Measurements from ENCODE around the gene ELOVL1.

The ELOVL1 gene

DNA sequence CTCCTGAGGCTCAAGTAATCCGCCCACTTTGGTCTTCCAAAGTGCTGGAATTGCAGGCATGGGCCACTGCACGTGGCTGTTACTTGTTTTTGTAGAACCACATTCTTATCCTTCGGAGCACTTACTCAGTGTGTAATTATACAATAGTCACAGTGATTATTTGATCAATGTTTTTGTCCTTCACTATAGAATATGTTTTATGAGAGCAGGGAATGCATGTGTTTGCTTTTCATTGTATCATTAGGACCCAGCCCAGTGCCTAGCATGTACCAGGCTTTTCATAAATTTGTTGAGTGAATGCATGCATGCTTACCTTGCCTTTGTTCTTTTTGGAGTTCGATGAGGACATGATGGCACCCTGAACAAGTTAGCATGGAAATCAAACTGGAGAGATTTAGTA lies 27.7 kb upstream of the ELOVL1 start:
- Histone ChIP-seq H3K4me2 (ENCODE audit: low read length) (no peak overlapping the region), H3K14ac (ENCODE audit: low read length) (no peak overlapping the region), H3K4me1 (ENCODE audit: control insufficient read depth in 1 of 2, insufficient read depth in 2 of 2, low read length in 2 of 2) (no peaks in the 10 kb centered on the region), H3K23ac (ENCODE audit: low read length) (no peak overlapping the region), H3K4ac (ENCODE audit: low read depth, low read length) (no peak overlapping the region), H3K79me1 (ENCODE audit: low read length) (no peaks in the 10 kb centered on the region), H3K27ac (ENCODE audit: low read depth, low read length) (no peak overlapping the region), H2AK5ac (ENCODE audit: low read length) (no peak overlapping the region), H3K4me3 (ENCODE audit: low read depth, low read length) (no peak overlapping the region), H2AFZ (ENCODE audit: insufficient read depth, low read length, poor library complexity) (no peak overlapping the region), H3K9me3 (ENCODE audit: insufficient read depth, low read depth, low read length) (no peaks in the 10 kb centered on the region), H2BK5ac (ENCODE audit: low read depth, low read length, poor library complexity) (no peak overlapping the region), H4K8ac (ENCODE audit: low read depth, low read length) (no peak overlapping the region), H3K9ac (ENCODE audit: low read length) (no peak overlapping the region), H3K27me3 (ENCODE audit: insufficient read depth, low read length) (no peaks in the 10 kb centered on the region), H4K12ac (ENCODE audit: low read depth, low read length) (no peak overlapping the region), H4K91ac (ENCODE audit: low read depth, low read length) (no peak overlapping the region), H2BK120ac (ENCODE audit: insufficient read depth, low read length, poor library complexity) (no peak overlapping the region), H3K79me2 (ENCODE audit: control insufficient read depth, insufficient read depth, low read length, poor library complexity) (no peaks in the 10 kb centered on the region), H3K36me3 (ENCODE audit: control insufficient read depth in 1 of 2, insufficient read depth in 2 of 2, low read length in 2 of 2) (no peaks in the 10 kb centered on the region), H3K18ac (ENCODE audit: low read length) (no peak overlapping the region), H2BK12ac (ENCODE audit: low read length) (no peak overlapping the region)
- WGBS (ENCODE audit: extremely low coverage, insufficient coverage, insufficient read length): no CpG with 5 or more reads among the region's 4 CpGs
- DNase-seq: peak in 1 of 2 donors; percentile 31

DNA sequence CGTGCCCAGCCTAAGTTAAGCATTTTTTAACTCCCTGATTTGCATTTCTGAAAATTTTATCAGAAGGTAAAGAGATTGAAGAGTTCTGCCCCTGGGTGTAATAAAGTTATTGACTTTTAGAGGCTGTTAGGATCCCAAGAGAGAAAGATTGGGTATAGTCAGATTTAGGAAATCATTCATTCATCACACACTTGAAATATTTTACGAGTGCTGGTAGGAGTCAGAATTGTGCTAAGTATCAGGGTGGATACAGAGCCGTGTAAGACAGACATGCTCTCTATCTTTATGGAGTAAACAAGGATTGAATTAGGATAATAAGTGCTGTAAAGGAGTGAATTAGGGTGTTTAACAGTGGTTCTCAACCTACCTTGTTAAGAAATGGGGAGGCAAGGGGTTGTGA lies 24.9 kb upstream of the ELOVL1 start:
- Histone ChIP-seq H4K91ac (ENCODE audit: low read depth, low read length) (no peak overlapping the region), H3K27ac (ENCODE audit: low read depth, low read length) (no peak overlapping the region), H3K4me1 (ENCODE audit: control insufficient read depth in 1 of 2, insufficient read depth in 2 of 2, low read length in 2 of 2) (peaks cover 6% of the 10 kb centered on the region in 2 experiments), H3K4me3 (ENCODE audit: low read depth, low read length) (no peak overlapping the region), H2BK120ac (ENCODE audit: insufficient read depth, low read length, poor library complexity) (no peak overlapping the region), H3K36me3 (ENCODE audit: control insufficient read depth in 1 of 2, insufficient read depth in 2 of 2, low read length in 2 of 2) (no peaks in the 10 kb centered on the region), H3K27me3 (ENCODE audit: insufficient read depth, low read length) (no peaks in the 10 kb centered on the region), H3K4me2 (ENCODE audit: low read length) (no peak overlapping the region), H3K9ac (ENCODE audit: low read length) (no peak overlapping the region), H2AFZ (ENCODE audit: insufficient read depth, low read length, poor library complexity) (no peak overlapping the region), H4K12ac (ENCODE audit: low read depth, low read length) (no peak overlapping the region), H3K79me2 (ENCODE audit: control insufficient read depth, insufficient read depth, low read length, poor library complexity) (peaks cover 13% of the 10 kb centered on the region), H3K18ac (ENCODE audit: low read length) (no peak overlapping the region), H3K14ac (ENCODE audit: low read length) (no peak overlapping the region), H3K9me3 (ENCODE audit: insufficient read depth, low read depth, low read length) (no peaks in the 10 kb centered on the region), H3K79me1 (ENCODE audit: low read length) (peaks cover 10% of the 10 kb centered on the region), H2BK12ac (ENCODE audit: low read length) (no peak overlapping the region), H2BK5ac (ENCODE audit: low read depth, low read length, poor library complexity) (no peak overlapping the region), H3K23ac (ENCODE audit: low read length) (no peak overlapping the region), H3K4ac (ENCODE audit: low read depth, low read length) (no peak overlapping the region), H2AK5ac (ENCODE audit: low read length) (no peak overlapping the region), H4K8ac (ENCODE audit: low read depth, low read length) (no peak overlapping the region)
- no CpG with 5 or more reads among the region's 3 CpGs for WGBS (ENCODE audit: extremely low coverage, insufficient coverage, insufficient read length)
- peak in 1 of 2 donors; percentile 57 for DNase-seq

DNA sequence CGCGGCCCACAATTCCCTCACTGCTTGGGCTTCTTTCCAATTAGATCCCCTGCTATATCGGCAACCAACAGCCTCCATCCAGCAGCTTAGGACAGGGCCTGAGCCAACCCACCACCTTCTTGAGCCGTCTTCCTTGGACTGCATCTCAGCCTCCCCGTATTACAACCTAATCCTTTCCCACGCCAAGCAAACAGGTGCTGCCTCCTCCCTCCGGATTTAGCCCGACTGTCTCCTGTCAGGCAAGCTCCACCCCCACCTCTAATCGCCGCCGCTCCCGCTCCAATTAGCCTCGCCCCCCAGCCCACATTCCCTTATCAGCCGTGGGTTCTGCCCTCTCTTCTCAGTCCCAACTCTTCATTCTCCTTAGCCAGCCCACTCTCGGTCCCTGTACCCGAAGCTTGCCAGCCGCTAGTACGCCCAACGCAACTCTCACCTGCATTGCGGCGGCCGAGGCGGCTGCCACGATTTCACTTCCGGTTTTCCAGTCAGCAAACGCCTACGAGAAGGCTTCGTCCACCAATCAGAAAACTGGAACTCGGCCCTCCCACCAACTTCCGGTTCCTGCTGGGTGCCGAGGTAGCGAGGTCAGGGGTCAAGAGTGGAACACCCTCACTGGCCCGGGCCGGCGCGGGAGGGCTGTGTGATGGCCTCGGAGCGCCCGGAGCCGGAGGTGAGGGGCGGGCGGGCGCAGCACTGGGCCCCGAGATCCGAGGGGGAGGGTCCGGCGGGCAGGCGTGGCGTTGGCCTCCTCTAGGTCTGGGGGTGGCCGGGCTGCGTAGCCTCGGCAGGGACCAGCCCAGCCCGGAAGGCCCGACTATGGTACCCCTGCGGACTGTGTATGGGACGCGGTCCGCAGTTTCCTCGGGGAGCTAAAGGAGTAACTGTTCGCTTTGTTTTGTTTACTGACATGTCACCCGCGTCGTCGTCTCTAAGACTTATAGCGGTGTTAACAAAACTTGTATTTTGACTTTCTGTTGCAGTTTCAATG lies 21.8 kb upstream of the ELOVL1 start, which contains the start of the genes MED8 and SZT2:
Gene MED8 (minus strand): TSS at position 475 of the 988 bp plus-strand sequence. CDS start 36 bp downstream, at position 439.
Gene SZT2 (plus strand): TSS at position 574 of the 988 bp plus-strand sequence. CDS start 70 bp downstream, at position 644.
- Histone ChIP-seq H4K12ac (ENCODE audit: low read depth, low read length) (peak within 1 kb of the TSS; percentile 92), H3K14ac (ENCODE audit: low read length) (peak within 1 kb of the TSS; percentile 97), H3K79me1 (ENCODE audit: low read length) (peaks cover 10% of the 10 kb centered on the region), H3K4me1 (ENCODE audit: control insufficient read depth in 1 of 2, insufficient read depth in 2 of 2, low read length in 2 of 2) (peaks cover 6% of the 10 kb centered on the region in 2 experiments), H2BK120ac (ENCODE audit: insufficient read depth, low read length, poor library complexity) (peak within 1 kb of the TSS; percentile 90), H2BK5ac (ENCODE audit: low read depth, low read length, poor library complexity) (peak within 1 kb of the TSS; percentile 85), H4K8ac (ENCODE audit: low read depth, low read length) (peak within 1 kb of the TSS; percentile 99), H3K27ac (ENCODE audit: low read depth, low read length) (peak within 1 kb of the TSS; percentile 76), H3K36me3 (ENCODE audit: control insufficient read depth in 1 of 2, insufficient read depth in 2 of 2, low read length in 2 of 2) (peaks cover 11 to 28% of the 10 kb centered on the region in 2 experiments), H2AFZ (ENCODE audit: insufficient read depth, low read length, poor library complexity) (peak within 1 kb of the TSS; percentile 98), H3K23ac (ENCODE audit: low read length) (no peak within 1 kb of the TSS), H2AK5ac (ENCODE audit: low read length) (peak within 1 kb of the TSS; percentile 94), H4K91ac (ENCODE audit: low read depth, low read length) (peak within 1 kb of the TSS; percentile 93), H3K4ac (ENCODE audit: low read depth, low read length) (peak within 1 kb of the TSS; percentile 94), H3K18ac (ENCODE audit: low read length) (peak within 1 kb of the TSS; percentile 97), H3K27me3 (ENCODE audit: insufficient read depth, low read length) (no peaks in the 10 kb centered on the region), H3K4me2 (ENCODE audit: low read length) (peak within 1 kb of the TSS; percentile 92), H3K9me3 (ENCODE audit: insufficient read depth, low read depth, low read length) (no peaks in the 10 kb centered on the region), H3K4me3 (ENCODE audit: low read depth, low read length) (peak within 1 kb of the TSS; percentile 85), H3K79me2 (ENCODE audit: control insufficient read depth, insufficient read depth, low read length, poor library complexity) (peaks cover 13% of the 10 kb centered on the region), H2BK12ac (ENCODE audit: low read length) (peak within 1 kb of the TSS; percentile 12), H3K9ac (ENCODE audit: low read length) (peak within 1 kb of the TSS; percentile 91)
- DNase-seq: peak; percentile 98 to 99
- WGBS (ENCODE audit: extremely low coverage, insufficient coverage, insufficient read length): no CpG with 5 or more reads among the region's 65 CpGs

DNA sequence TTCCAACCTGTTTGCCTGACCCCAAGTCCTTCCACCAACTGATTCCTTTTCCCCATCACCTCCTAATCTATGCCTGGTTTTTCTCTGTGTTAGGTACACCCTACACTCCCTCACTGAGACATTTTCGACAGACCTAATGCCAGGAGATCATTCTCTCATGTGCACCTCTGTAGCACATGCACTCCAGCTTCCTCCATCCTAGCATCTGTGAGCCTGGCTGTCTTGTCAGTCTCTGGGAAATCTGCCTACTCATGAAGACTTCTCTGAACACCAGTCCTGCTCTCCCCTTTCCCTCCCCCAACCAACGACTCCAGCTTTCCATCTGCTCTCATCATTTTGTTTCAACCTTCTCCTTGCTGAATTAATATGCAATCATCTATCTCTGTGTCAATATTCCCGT lies 20.8 kb upstream of the ELOVL1 start:
- no peak for DNase-seq
- no CpG with 5 or more reads among the region's 3 CpGs for WGBS (ENCODE audit: extremely low coverage, insufficient coverage, insufficient read length)
- Histone ChIP-seq H3K79me1 (ENCODE audit: low read length) (peaks cover 10% of the 10 kb centered on the region), H3K18ac (ENCODE audit: low read length) (no peak overlapping the region), H4K12ac (ENCODE audit: low read depth, low read length) (peak overlapping the region; percentile 51), H2BK120ac (ENCODE audit: insufficient read depth, low read length, poor library complexity) (no peak overlapping the region), H3K23ac (ENCODE audit: low read length) (no peak overlapping the region), H2AK5ac (ENCODE audit: low read length) (no peak overlapping the region), H2BK12ac (ENCODE audit: low read length) (peak overlapping the region; percentile 12), H3K4ac (ENCODE audit: low read depth, low read length) (peak overlapping the region; percentile 90), H3K4me3 (ENCODE audit: low read depth, low read length) (peak overlapping the region; percentile 28), H2AFZ (ENCODE audit: insufficient read depth, low read length, poor library complexity) (no peak overlapping the region), H3K4me1 (ENCODE audit: control insufficient read depth in 1 of 2, insufficient read depth in 2 of 2, low read length in 2 of 2) (peaks cover 6% of the 10 kb centered on the region in 2 experiments), H3K79me2 (ENCODE audit: control insufficient read depth, insufficient read depth, low read length, poor library complexity) (peaks cover 13% of the 10 kb centered on the region), H3K9ac (ENCODE audit: low read length) (peak overlapping the region; percentile 4), H4K91ac (ENCODE audit: low read depth, low read length) (no peak overlapping the region), H3K4me2 (ENCODE audit: low read length) (peak overlapping the region; percentile 92), H4K8ac (ENCODE audit: low read depth, low read length) (peak overlapping the region; percentile 13), H3K36me3 (ENCODE audit: control insufficient read depth in 1 of 2, insufficient read depth in 2 of 2, low read length in 2 of 2) (peaks cover 13 to 38% of the 10 kb centered on the region in 2 experiments), H3K27ac (ENCODE audit: low read depth, low read length) (no peak overlapping the region), H2BK5ac (ENCODE audit: low read depth, low read length, poor library complexity) (no peak overlapping the region), H3K9me3 (ENCODE audit: insufficient read depth, low read depth, low read length) (no peaks in the 10 kb centered on the region), H3K14ac (ENCODE audit: low read length) (no peak overlapping the region), H3K27me3 (ENCODE audit: insufficient read depth, low read length) (no peaks in the 10 kb centered on the region)
